ENCODE results near the gene HGS. TPM values are rescaled to one million over a fixed set of nuclear protein-coding genes. Genes with fewer than 3 reads are reported as not detected.

HGS gene
- total and polyA plus RNA-seq, 2 of the 13 experiments (the other 11 are each of a cell fraction or from before 2014, with no cell fraction given) = 73.3 to 78.1 TPM

GRCh38 chr17:81733507-81734404, 49.9 kb downstream of the HGS start:
- ChIA-PET CTCF (ENCODE audit: low intra/inter-chr PET ratio, low total read pairs) (interaction anchor here (0.8 to 2.2 kb wide), 2 partner anchors 87 to 126 kb away, joined by 3 to 8 read pairs; partner anchors contain the start of gene P4HB), POLR2A (interaction anchor here (0.9 to 1.1 kb wide), 2 partner anchors 132 to 136 kb away, joined by 3 read pairs; no protein-coding TSS in a partner anchor)
- 14% methylated on average over 24 of the region's 32 CpGs for WGBS (ENCODE audit: low lambda C conversion rate)
- no peak overlapping the region for H3K27ac ChIP-seq (ENCODE audit: extremely low read length, insufficient read depth, low read length)
- peaks cover 9 to 53% of the 10 kb centered on the region in 2 experiments for H3K27me3 ChIP-seq (ENCODE audit: control insufficient read depth in 1 of 2, insufficient read depth in 2 of 2, low read length in 2 of 2)
- no peak overlapping the region for H3K4me3 ChIP-seq (replicated peaks in 1 of 3; ENCODE audit: insufficient read depth in 1 of 3, low read depth in 2 of 3, low read length in 3 of 3)
- no TSS peak for BruUV-seq (replicated peaks)
- H3K36me3 ChIP-seq (replicated peaks in 1 of 2; ENCODE audit: control insufficient read depth in 1 of 2, insufficient read depth in 2 of 2, low read length in 2 of 2) = no peaks in the 10 kb centered on the region
- ATAC-seq (peak; percentile 87), FAIRE-seq (peak; percentile 88), DNase-seq (ENCODE audit: low spot score) (peak; percentile 65)
- H3K4me2 ChIP-seq (ENCODE audit: low read depth, low read length) = no peak overlapping the region
- no peaks in the 10 kb centered on the region for H3K9me3 ChIP-seq (ENCODE audit: low read length)
- no peaks in the 10 kb centered on the region for H3K79me2 ChIP-seq (ENCODE audit: insufficient read depth, low read length)
- H2AFZ ChIP-seq (ENCODE audit: low read length) = no peak overlapping the region
- peaks cover 41% of the 10 kb centered on the region for H3K4me1 ChIP-seq (ENCODE audit: insufficient read depth, low read length)
- no peak overlapping the region for H3K9ac ChIP-seq (ENCODE audit: insufficient read depth, low read depth, low read length)
- H4K20me1 ChIP-seq (ENCODE audit: insufficient read depth, low read length) = no peaks in the 10 kb centered on the region
- in situ Hi-C loops (cut with HindIII; ENCODE audit: extremely low pct_ligation_motif_present, low pct_unique_long_range_greater_than_20kb) (no loop called here), intact Hi-C loops (cut with micrococcal nuclease; ENCODE audit: unreplicated experiment) (no loop called here)
- TF ChIP-seq PITX1 (CRISPR knock-in tag; IDR thresholded peaks at IDR 0.05) = peak; percentile 77; the same call in 1 of the 2 replicates
- TF ChIP-seq ZNF724P (CRISPR knock-in tag; IDR thresholded peaks at IDR 0.05; ENCODE audit: borderline replicate concordance) = peak; percentile 72; the same call in 1 of the 2 replicates
- no peak for TF ChIP-seq MNT (IDR thresholded peaks at IDR 0.05)
- no peak for TF ChIP-seq ARNT (IDR thresholded peaks at IDR 0.05)
- TF ChIP-seq PCBP2 (optimal IDR thresholded peaks at IDR 0.05; ENCODE audit: low read depth, low read length, poor library complexity, severe bottlenecking) = no peak
- no peak for TF ChIP-seq ZNF292 (CRISPR knock-in tag; IDR thresholded peaks at IDR 0.05; ENCODE audit: borderline replicate concordance, low read depth)
- peak; percentile 75 for TF ChIP-seq TAF15 (IDR thresholded peaks at IDR 0.05; ENCODE audit: low read depth, low read length, poor library complexity, severe bottlenecking)
- no peak for TF ChIP-seq ZBTB42 (CRISPR knock-in tag; IDR thresholded peaks at IDR 0.05)
- no peak for TF ChIP-seq GLMP (CRISPR knock-in tag; IDR thresholded peaks at IDR 0.05; ENCODE audit: borderline replicate concordance)
- TF ChIP-seq TCF7L2 (IDR thresholded peaks at IDR 0.05; ENCODE audit: low read depth, low read length) = no peak
- TF ChIP-seq ONECUT2 (CRISPR knock-in tag; IDR thresholded peaks at IDR 0.05) = no peak
- no peak for TF ChIP-seq SIX1 (CRISPR knock-in tag; IDR thresholded peaks at IDR 0.05; ENCODE audit: borderline replicate concordance)
- TF ChIP-seq ZNF18 (CRISPR knock-in tag; IDR thresholded peaks at IDR 0.05; ENCODE audit: insufficient replicate concordance) = no peak
